IgD-negative memory B cell (primary cell): ENCODE data around the gene BRD1. TPM values are rescaled to one million over a fixed set of nuclear protein-coding genes. Genes with fewer than 3 reads are reported as not detected.

ENCODE experiments used
- H3K27ac Mint-ChIP-seq, 3 donors: one replicate each; pipeline ENCODE4 v1.8.0; 2020 to 2022; ENCODE audit warnings: mild to moderate bottlenecking in 3 of 3, mixed read lengths in 3 of 3, moderate library complexity in 1 of 3
- H3K27me3 Mint-ChIP-seq: one replicate; pipeline ENCODE4 v1.8.0; 2021; ENCODE audit warnings: mixed read lengths
- H3K36me3 Mint-ChIP-seq: one replicate; pipeline ENCODE4 v1.8.0; 2020; ENCODE audit warnings: mild to moderate bottlenecking, mixed read lengths
- H3K4me1 Mint-ChIP-seq, 3 donors: one replicate each; pipeline ENCODE4 v1.8.0; 2020 to 2022; ENCODE audit warnings: mixed read lengths in 3 of 3, mild to moderate bottlenecking in 1 of 3
- H3K4me3 Mint-ChIP-seq, 4 donors: one replicate each; pipeline ENCODE4 v1.8.0; 2020 to 2022; ENCODE audit warnings: mild to moderate bottlenecking in 4 of 4, mixed read lengths in 4 of 4, moderate library complexity in 3 of 4
- H3K9me3 Mint-ChIP-seq, 3 donors: one replicate each; pipeline ENCODE4 v1.8.0; 2020 to 2021; ENCODE audit warnings: mixed read lengths in 3 of 3, mild to moderate bottlenecking in 1 of 3
- polyA plus RNA-seq: library from polyadenylated mRNA; unstranded; fragments of 300-500 nt; fragmentation: Illumina TruSeq; gene quantifications from one replicate; pipeline ENCODE4 v1.2.3, GENCODE V29; 2021

Gene BRD1
- polyA plus RNA-seq, 1 donor from 2014 or later: 3.1 TPM

DNA sequence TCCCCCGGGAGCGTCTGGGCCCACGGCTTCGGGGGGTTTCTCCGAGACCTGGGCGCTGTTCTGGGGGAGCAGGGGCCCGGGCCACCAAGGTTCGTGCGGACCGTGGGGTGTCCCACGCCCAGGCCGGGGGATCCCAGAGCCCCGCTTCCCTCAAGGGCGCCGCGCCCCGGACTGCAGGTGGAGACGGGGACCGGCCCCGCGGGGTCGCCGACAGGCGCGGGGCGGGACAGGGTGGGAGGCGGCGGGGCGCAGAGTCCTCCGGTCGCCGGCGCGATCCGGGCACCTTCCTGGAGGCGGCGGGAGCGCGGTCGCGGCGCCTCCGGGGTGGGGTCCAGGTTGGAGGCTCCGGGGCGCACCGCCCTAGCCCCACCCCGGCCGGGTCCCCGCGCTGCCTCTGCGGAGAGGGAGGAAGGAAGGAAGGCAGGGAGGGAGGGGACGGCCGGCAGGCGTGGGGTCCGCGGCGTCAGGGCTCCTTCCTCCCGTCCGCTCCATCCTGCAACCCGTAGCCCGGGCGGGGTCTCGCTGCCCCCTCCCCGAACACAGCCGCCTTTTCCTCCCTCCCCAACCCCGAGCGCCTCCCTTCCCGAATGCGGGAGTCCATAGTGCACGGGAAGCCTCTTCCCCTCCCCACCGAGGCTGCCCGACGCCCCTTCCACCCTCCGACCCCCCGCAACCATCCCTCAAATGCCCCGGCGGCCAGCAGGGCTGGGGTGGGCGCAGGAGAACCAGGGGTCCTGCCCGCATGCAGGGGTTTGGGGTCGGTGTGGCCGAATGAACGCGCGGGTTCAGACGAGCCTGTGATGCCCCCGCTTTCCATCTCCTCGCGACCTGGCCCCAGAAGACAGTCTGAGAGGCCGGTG lies 21.7 kb upstream of the BRD1 start:
- H3K27ac Mint-ChIP-seq: no peak overlapping the region

DNA sequence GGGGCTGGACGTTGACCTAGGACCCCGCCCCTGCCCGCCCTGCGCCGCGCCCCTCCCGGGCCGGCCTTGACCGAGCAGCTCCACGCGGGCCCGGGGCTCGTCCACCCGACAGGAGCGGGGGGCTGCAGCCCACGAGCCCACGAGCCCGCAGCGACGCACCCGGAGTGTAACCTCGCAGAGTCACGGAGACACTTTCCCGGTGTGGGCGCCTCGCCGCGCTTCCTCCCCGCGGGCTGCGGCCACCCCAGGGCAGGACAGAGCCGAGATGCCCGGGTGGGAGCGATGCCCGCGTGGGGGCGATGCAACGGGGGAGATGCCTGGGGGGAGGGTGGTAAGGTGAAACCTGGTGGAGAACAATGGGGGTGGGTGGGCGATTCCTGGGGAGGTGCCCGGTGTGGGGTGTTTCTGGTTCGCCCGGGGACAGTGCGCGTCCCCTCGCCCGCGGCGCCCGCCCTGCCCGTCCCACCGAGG lies 21.1 kb upstream of the BRD1 start:
- Mint-ChIP-seq H3K27me3 (peaks cover 36% of the 10 kb centered on the region), H3K9me3 (peaks cover 0 to 1% (median 0%) of the 10 kb centered on the region in 3 donors), H3K27ac (no peak overlapping the region)

More for the DNA sequence above, 21.7 kb upstream of the BRD1 start:
- Mint-ChIP-seq H3K36me3 (no peaks in the 10 kb centered on the region), H3K4me3 (peak overlapping the region in 3 of 4 donors; percentile 63 to 76 (median 64)), H3K4me1 (peaks cover 3 to 13% (median 4%) of the 10 kb centered on the region in 3 donors), H3K27me3 (peaks cover 33% of the 10 kb centered on the region), H3K9me3 (peaks cover 0 to 1% (median 0%) of the 10 kb centered on the region in 3 donors)

DNA sequence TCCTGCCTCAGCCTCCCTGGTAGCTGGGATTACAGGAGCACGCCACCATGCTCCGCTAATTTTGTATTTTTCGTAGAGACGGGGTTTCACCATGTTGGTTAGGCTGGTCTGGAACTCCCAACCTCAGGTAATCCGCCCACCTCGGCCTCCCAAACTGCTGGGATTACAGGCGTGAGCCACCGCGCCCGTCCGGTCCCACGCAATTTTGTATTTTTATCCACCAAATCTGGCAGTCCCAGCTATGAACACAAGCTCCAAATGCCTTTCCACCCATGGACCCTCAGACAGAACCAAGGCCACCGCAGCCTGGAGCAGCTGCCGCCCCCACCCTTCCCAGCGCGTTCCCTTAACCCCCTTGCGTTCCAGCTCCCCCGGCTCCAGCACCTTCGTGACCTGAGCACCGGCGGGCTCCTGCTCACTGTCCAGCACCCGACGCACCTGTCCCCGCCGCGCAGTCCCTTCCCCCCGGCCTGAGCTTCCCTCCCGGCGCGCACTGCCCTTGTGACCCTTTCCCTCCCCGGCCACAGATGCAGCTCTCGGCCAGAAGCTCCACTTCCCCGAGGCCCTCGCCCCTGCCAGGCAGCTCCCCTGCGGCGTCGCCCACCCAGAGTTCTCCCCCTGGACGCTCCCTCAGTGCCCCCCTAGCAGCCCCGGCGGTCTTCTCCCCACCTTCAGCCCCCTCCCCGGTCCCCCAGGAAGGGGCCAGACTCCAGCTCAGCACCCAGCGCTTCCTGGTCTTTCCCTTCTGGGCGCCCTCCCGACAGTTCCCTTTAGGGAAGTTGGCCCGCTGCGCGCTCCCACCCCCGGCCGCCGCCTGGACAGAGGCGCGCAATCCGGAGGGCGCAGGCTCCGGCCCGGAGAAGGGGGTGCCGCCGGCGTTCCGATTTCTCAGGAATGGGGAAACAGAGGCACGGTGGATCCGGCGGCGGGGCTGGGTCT lies 20.3 kb upstream of the BRD1 start:
- Mint-ChIP-seq H3K27me3 (peaks cover 37% of the 10 kb centered on the region), H3K4me1 (peaks cover 1 to 12% (median 3%) of the 10 kb centered on the region in 3 donors), H3K27ac (peak overlapping the region in 2 of 3 donors; percentile 25 to 39), H3K9me3 (peaks cover 0 to 1% (median 0%) of the 10 kb centered on the region in 3 donors), H3K4me3 (peak overlapping the region; percentile 34 to 54 (median 40)), H3K36me3 (no peaks in the 10 kb centered on the region)

More for the DNA sequence above, 21.1 kb upstream of the BRD1 start:
- Mint-ChIP-seq H3K4me1 (peaks cover 1 to 12% (median 3%) of the 10 kb centered on the region in 3 donors), H3K4me3 (no peak overlapping the region), H3K36me3 (no peaks in the 10 kb centered on the region)

DNA sequence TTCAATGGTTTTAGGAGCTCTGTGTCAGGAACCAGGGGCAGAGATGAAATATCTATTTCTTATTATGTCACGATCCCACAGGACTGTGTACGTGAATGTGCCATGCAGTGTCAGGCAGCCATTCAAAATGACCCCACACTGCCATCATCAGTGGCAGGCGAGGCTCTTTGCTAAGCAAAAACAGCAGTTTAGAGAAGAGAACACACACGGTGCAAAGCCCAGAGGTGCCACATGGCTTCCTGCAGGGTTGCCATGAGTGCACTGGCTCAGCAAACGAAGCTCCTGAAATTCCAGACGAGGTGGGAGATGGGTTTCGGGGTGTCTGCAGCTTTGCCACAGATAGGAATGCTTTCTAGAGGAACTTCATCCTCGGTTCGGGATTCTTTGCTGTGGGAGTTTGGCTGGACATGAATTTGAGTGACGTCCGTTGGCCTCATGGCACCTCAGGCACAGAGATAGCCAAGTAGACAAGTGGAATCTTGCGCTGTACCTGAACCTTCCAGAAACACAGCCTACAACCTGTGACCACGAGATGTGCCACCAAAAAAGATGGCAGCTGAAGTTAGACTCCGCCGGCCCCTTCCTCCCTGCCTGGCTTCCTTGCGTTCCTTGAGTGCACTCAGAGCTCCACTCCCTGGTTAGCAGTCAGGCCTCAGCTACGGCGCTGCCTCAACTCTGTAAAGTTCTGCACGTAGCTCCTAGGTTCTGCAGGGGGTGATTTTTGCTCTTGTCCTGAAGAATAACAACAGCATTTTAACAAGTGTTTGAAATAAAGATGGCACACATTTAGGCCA lies 18.2 kb upstream of the BRD1 start:
- Mint-ChIP-seq H3K27ac (peak overlapping the region in 1 of 3 donors; percentile 43), H3K4me1 (peaks cover 0 to 6% (median 1%) of the 10 kb centered on the region in 3 donors), H3K9me3 (no peaks in the 10 kb centered on the region), H3K4me3 (peak overlapping the region in 2 of 4 donors; percentile 4 to 47), H3K27me3 (peaks cover 32% of the 10 kb centered on the region), H3K36me3 (no peaks in the 10 kb centered on the region)

DNA sequence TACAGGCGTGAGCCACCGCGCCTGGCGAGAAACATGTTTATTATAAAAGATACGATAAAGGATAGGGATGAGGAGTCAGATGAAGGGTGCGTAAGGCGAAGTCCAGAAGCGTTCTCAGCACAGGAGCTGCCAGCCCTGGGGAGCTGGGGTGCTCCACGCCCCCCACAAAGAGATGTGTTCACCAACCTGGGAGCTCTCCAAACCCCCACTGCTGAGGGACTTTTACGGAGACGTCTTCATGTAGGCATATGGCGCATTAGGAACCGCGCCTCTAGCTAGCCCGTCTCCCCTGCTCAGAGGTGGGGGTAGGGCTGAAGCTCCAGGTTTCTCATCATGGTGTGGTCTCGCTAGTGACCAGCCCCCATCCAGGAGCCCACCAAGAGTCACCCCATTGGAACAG lies 17.6 kb upstream of the BRD1 start:
- H3K36me3 Mint-ChIP-seq: no peaks in the 10 kb centered on the region
- peak overlapping the region in 1 of 3 donors; percentile 73 for H3K27ac Mint-ChIP-seq
- no peaks in the 10 kb centered on the region for H3K9me3 Mint-ChIP-seq
- H3K27me3 Mint-ChIP-seq: peaks cover 28% of the 10 kb centered on the region
- H3K4me3 Mint-ChIP-seq: peak overlapping the region in 2 of 4 donors; percentile 34 to 52
- peaks cover 0 to 6% (median 1%) of the 10 kb centered on the region in 3 donors for H3K4me1 Mint-ChIP-seq

DNA sequence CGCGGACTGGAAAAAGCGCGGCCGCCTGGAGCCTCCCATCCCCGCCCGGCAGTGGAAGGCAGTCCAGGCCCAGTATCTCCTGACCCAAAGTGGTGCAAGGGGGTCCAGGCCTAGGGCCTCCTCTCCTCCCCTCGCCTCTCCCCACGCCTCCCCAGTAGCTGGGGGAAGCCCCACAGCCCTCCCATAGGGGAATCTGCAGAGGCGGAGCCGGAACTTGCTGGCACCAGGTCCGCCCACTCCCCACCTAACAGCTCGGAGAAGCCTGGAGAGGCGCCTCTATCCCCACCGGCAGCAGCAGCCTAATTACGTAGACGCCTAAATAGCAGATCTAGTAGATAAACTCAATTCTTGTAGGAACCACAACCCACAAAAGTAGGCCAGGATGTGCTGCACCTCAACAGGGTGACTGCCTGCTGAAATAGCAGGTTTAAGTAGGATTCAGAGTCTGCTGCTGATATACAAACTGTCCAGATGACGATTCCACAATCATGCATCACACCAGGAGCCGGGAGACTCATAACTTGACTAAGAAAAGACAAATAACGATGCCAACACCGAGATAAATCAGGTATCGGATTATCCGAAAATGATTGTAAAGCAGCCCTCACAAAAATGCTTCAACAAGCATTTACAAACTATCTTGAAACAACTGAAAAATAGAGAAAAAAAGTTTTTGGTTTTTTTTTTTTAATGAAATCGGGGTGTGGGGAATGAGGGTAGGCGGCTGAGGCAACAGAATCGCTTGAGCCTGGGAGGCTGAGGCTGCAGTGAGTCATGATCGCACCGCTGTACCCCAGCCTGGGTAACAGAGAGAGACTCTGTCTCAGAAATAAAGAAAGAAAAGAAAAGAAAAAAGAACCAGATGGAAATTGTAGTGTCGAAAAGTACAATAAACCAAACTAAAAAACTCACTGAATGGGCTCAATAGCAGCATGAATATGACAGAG lies 11.4 kb upstream of the BRD1 start:
- Mint-ChIP-seq H3K4me3 (peak overlapping the region; percentile 69 to 82 (median 78)), H3K27ac (peak overlapping the region in 2 of 3 donors; percentile 31 to 86), H3K27me3 (peaks cover 11% of the 10 kb centered on the region), H3K9me3 (no peaks in the 10 kb centered on the region), H3K36me3 (no peaks in the 10 kb centered on the region), H3K4me1 (peaks cover 4 to 12% (median 8%) of the 10 kb centered on the region in 3 donors)

DNA sequence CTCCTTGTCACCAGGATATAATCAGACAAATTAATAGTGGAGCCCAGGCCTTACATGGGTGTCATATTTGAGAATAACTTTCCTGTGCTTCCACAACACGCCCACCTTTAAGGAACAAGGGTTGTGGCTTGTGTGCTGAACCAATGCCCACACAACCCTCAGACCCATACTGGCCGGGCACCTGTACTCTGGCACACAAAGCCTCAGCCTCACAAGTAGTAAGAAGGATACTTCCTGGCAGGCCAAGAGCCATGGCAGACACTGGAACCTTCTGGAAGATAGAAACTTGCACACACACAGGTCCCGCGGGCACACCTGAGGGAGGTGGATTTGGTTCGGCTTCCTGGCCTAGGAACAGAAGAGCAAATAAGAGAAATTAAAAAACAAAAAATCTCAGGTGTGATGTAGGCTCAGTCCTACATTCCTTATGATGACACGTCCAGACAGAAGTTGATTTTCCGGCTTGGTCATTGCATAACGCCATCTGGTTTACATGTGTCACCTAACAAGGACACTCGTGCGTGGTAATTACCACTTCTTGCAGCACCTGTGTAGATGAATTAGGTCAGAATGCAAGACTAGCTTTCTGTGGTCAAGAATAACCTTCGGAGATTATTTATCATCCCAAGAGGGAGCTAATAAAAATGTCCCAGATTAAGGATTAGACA lies 5.8 kb upstream of the BRD1 start:
- Mint-ChIP-seq H3K4me1 (peaks cover 11 to 13% (median 12%) of the 10 kb centered on the region in 3 donors), H3K9me3 (no peaks in the 10 kb centered on the region), H3K36me3 (no peaks in the 10 kb centered on the region), H3K27ac (no peak overlapping the region), H3K4me3 (no peak overlapping the region), H3K27me3 (peaks cover 17% of the 10 kb centered on the region)

DNA sequence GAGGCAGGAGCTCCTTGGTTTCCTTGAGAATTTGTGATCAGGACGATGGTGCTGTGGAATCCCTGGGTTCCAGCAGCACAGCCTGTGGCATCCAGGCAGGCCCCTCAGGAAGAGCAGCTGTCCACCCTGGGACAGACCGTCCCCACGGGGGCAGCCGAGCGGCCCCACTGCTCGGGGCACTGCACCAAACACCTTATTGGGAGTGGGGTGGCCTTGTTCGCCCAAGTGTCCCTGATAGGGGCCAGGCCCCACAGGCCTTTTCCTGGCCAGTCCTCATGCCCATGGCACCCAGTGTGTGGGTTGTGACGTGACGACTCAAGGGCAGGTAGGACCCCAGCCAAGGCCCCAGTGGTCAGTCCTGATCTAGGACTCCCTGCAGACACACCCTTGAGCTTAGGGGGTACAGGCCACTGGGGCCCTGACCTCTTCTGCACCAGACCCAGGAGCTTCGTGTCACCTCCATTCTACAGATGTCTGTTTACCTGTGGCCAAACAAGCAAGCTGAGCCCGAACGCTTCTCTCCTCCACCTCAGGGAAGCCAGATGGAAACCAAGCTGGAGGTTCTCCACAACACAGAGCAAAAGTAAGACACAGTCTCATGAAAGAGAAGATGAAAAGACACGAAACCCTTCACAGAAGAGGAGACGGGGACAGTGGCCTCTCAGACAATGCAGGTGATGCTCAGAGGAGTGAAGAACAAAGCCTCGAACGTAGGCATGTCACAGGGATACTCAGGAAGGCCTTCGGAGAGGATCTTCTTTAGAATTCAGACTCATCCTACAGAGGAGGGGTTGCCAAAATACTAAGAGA lies 1.6 kb upstream of the BRD1 start:
- Mint-ChIP-seq H3K27ac (peak overlapping the region; percentile 80 to 94 (median 91)), H3K9me3 (no peaks in the 10 kb centered on the region), H3K4me3 (peak overlapping the region; percentile 46 to 85 (median 81)), H3K36me3 (no peaks in the 10 kb centered on the region), H3K27me3 (peaks cover 10% of the 10 kb centered on the region), H3K4me1 (peaks cover 22 to 32% (median 27%) of the 10 kb centered on the region in 3 donors)

DNA sequence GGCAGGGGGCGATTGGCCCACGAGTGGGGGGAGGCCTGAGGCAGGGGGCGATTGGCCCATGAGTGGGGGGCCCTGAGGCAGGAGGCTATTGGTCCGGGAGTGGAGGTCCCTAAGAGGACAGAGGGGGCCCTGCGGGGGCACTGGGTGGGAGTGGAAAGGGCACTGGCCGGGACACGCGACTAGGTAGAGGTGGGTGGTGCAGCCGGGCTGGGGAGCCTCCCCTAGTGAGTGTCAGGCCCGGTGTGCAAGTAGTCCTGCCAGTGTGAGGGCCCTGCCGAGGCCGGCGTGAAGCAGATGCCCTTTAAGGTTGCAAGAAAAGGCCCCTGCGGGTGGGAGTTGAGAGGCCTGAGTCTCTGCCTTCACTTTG lies 909 bp upstream of the BRD1 start:
- Mint-ChIP-seq H3K36me3 (no peaks in the 10 kb centered on the region), H3K27me3 (peaks cover 6% of the 10 kb centered on the region), H3K9me3 (no peaks in the 10 kb centered on the region), H3K4me3 (peak overlapping the region; percentile 45 to 83 (median 62)), H3K4me1 (peaks cover 28 to 38% (median 30%) of the 10 kb centered on the region in 3 donors), H3K27ac (peak overlapping the region; percentile 80 to 94 (median 91))

DNA sequence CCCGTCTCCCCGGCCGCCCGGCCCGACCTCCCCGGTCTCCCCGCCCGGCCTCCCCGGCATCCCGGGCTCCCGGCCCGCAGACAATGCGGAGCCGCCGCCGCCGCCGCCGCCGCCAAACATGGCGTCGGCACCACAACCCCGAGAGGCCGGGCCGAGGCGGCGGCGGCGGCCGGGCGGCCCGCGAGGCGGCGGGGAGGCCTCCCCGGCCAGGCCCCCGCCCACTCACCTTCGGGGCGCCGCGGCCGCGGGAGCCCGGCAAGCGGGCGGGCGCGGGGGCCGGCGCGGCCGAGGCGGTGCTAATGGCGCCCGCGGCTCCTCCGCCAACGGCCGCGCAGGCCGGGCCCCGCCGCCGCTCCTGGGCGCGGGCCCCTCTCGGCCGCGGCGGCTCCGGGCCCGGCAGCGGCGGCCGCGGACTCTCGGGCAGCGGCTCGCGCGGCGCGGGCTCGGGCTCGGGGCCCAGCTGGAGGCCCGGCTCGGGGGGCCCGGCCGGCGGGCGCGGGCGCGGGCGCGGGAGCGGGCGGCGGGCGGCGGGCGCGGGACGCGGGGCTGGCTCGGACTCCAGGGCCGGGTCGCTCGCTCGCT lies 311 bp downstream of the BRD1 start:
- Mint-ChIP-seq H3K9me3 (no peaks in the 10 kb centered on the region), H3K36me3 (no peaks in the 10 kb centered on the region), H3K4me3 (peak overlapping the region in 1 of 4 donors; percentile 63), H3K27ac (no peak overlapping the region), H3K27me3 (no peaks in the 10 kb centered on the region), H3K4me1 (peaks cover 28 to 39% (median 30%) of the 10 kb centered on the region in 3 donors)

DNA sequence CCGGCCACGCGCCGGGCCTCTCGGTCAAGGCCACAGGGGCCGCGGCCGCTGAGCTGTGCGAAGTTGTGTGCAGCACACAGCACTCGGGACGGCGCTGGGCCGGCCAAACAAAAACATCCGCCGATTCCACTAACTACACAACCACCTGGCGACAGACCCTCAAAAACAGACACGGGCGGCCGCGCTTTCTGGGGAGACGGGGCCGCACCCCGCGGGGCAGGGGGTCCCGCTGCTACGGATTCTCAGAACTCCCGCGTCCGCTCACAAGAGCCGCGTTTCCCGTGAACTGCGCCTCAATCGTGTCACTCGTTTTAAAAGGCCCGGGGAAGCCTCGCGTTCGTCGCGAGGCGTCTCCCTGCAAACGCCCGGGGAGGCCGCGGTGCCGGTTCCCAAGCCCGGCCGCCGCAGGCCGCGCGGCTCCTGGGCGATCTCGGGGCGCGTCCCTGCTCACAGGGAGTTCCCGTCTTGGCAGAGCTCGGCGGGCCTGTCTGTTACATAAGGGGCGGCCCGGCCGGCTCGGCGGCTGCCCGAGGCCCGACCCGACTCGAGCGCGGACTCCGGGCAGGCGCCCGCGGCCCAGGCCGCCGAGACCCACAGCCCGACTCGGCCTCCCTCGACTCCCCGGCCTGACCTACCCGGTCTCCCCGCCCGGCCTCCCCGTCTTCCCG lies 936 bp downstream of the BRD1 start:
- Mint-ChIP-seq H3K27me3 (no peaks in the 10 kb centered on the region), H3K4me1 (peaks cover 28 to 39% (median 30%) of the 10 kb centered on the region in 3 donors), H3K9me3 (no peaks in the 10 kb centered on the region), H3K27ac (peak overlapping the region in 1 of 3 donors; percentile 93), H3K36me3 (no peaks in the 10 kb centered on the region), H3K4me3 (peak overlapping the region; percentile 86 to 94 (median 91))
